Measurements from ENCODE around the gene CCKAR.

Gene CCKAR

DNA sequence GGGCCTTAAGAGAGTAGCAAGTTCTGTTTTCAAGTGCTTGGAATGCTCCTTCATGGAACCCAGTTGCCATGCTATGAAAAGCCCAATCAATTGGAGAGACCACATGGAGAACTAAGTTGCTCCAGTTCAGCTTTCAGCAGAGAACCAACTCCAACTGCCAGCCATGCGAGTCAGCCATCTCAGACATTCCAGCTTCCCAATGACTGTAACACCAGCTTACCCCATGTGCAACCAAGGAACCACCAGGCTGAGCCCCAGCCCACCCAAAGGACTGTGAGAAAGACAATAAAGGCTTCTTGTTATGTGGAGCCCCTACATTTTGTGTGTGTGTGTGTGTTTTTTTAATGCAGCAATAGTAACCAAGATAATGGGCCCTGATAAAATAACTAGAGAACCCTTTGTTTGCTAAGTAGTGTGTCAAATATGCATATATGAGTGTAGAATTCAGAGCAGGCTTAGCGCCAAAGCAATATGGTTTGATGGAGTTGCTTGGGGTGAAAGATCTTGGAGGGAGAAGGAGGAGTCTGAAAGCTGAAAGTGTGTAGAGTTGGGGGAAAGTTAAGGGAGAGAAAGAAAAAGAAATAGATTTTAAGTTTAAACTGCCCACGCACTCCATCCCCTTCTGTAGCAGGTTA, 35.0 kb upstream of the CCKAR start:
- TF ChIP-seq, protein P1, sequence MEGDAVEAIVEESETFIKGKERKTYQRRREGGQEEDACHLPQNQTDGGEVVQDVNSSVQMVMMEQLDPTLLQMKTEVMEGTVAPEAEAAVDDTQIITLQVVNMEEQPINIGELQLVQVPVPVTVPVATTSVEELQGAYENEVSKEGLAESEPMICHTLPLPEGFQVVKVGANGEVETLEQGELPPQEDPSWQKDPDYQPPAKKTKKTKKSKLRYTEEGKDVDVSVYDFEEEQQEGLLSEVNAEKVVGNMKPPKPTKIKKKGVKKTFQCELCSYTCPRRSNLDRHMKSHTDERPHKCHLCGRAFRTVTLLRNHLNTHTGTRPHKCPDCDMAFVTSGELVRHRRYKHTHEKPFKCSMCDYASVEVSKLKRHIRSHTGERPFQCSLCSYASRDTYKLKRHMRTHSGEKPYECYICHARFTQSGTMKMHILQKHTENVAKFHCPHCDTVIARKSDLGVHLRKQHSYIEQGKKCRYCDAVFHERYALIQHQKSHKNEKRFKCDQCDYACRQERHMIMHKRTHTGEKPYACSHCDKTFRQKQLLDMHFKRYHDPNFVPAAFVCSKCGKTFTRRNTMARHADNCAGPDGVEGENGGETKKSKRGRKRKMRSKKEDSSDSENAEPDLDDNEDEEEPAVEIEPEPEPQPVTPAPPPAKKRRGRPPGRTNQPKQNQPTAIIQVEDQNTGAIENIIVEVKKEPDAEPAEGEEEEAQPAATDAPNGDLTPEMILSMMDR (IDR thresholded peaks at IDR 0.05; ENCODE audit: control extremely low read depth, extremely low read depth, low read depth, missing control alignments) = no peak
- CTCF ChIA-PET = no interaction called here
- POLR2A ChIA-PET = no interaction called here
- no peak for DNase-seq (ENCODE audit: extremely low spot score)

DNA sequence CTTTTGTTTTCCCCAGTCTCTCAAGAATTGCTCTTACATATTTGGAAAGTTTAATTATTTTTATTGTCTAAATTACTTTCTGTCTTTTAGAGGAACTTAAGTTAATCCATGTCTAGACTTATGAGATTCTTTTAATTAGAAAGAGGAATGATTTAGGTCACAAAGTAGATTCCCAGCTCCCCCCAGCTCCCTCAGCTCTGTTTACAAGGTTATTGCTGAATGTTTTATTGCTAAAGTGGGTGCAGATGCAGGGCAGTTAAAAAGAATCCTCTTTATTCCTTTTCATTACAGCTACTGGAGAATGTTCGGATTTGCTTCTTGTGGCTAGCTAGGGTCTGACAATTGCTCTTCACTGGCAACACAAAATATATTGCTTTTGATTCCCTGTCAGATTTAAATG, 33.7 kb upstream of the CCKAR start:
- TF ChIP-seq, protein P1 (IDR thresholded peaks at IDR 0.05; ENCODE audit: control extremely low read depth, extremely low read depth, low read depth, missing control alignments) = no peak
- ChIA-PET POLR2A (no interaction called here), CTCF (interaction anchor here (1.0 to 1.4 kb wide), 5 partner anchors 10 to 19 kb away, joined by 3 to 4 read pairs (median 3); no protein-coding TSS in a partner anchor)
- DNase-seq (ENCODE audit: extremely low spot score) = no peak

DNA sequence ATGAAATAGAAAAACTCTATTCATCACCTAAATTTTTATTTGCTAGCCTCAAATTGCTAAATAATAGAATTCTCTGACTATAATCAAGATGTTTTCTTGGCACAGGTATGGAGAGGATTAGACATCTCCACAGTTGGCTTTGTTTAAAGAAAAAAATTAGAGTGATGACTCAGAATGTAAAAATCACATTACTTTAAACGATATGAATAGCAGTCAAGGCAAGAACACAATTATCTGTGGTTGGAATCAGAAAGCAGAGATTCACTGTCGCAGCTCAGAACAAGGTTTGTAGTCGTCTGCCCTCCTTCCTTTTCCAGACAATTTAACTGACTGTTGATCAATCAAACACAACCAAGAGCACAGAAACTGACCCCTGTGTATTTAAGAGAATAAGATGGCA, 32.2 kb upstream of the CCKAR start:
- ChIA-PET CTCF (interaction anchor here (1.3 kb wide), 1 partner anchor 64 kb away, joined by 3 read pairs; no protein-coding TSS in a partner anchor), POLR2A (no interaction called here)
- TF ChIP-seq, protein P1 (IDR thresholded peaks at IDR 0.05; ENCODE audit: control extremely low read depth, extremely low read depth, low read depth, missing control alignments) = no peak
- no peak for DNase-seq (ENCODE audit: extremely low spot score)

DNA sequence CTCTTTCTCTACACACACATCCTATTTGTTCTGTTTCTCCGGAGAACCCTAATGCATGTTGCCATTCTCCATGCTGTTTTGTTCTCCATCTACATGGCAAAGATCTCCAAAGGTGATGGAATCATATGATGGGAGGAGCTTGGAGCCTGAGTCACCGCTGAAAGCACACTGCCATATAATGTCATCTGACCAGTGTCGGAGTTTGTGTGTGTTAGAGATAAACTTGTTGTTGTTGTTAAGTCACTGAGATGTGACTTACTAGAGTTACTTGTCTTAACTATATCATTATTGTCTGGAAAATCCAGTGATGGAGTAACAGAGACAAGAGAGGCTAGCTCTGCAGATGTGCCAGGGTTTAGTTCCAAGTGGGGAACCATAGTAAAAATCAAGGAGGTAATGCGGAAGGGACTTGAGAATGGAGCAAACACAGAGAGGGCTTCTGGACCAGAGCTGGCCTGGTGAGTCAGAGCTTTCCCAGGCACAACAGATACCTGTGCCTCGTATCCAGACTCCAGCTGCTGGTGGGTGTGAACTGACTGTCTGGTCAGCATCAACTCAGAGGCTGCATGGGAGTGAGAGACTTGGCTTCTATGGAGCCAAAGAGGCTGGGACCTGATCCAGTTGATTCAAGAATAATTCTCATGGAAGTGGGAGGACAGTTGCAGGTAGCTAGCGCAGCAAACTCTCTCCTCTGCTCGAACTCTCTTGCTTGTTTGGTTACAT, 30.6 kb upstream of the CCKAR start:
- CTCF ChIA-PET = interaction anchor here (1.1 kb wide), 1 partner anchor 17 kb away, joined by 4 read pairs; no protein-coding TSS in a partner anchor
- DNase-seq (ENCODE audit: extremely low spot score) = no peak
- POLR2A ChIA-PET = no interaction called here
- TF ChIP-seq, protein P1 (IDR thresholded peaks at IDR 0.05; ENCODE audit: control extremely low read depth, extremely low read depth, low read depth, missing control alignments) = no peak

DNA sequence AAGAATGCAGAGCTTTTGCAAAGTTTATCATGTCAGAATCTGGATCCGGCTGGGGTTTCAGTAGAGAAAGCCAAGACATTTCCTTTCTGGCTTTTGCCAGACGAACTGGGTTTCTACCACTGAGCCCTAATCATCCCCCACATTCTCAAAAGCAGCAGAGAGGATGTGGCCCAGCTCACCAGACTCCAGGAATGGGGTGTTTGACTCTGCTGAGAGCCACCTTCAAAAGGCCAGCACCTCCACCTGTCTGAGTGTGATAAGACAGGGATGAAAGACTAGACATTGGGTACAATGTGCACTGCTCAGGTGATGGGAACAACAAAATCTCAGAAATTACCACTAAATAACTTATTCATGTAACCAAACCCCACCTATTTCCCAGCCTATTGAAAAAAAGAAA, 25.7 kb upstream of the CCKAR start:
- CTCF ChIA-PET = interaction anchor here (1.5 kb wide), 1 partner anchor 163 kb away, joined by 3 read pairs; no protein-coding TSS in a partner anchor
- TF ChIP-seq, protein P1 (IDR thresholded peaks at IDR 0.05; ENCODE audit: control extremely low read depth, extremely low read depth, low read depth, missing control alignments) = no peak
- POLR2A ChIA-PET = no interaction called here
- DNase-seq (ENCODE audit: extremely low spot score) = no peak

DNA sequence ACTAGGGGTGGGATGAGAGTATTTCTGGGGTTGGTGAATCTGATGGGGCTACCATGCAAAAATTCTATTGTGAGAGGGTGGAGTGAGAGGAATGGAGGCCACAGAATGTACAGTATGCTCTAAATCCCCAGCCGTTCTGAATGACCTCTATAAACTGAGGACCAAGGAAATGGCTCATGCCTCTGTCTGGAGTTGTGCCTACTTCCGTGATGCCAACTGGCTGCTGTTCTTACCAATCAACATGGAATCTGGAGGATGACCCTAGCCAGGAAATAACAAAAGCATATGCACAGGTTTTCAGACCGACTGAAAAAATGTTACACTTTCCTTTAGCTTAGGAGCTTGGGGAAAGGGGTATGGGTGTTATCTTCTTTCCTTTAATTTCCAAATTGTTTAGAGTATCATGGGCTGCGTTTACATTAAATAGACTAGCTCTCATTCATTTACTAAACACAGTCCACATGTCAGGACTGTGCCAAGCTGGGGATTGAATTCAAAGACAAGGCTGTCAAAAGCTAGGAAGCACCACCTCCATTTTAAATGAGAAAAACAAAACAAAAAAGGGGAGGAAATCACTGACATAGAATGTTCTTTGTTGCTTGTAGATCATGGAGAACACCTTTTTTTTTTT, 20.2 kb upstream of the CCKAR start:
- TF ChIP-seq, protein P1 (IDR thresholded peaks at IDR 0.05; ENCODE audit: control extremely low read depth, extremely low read depth, low read depth, missing control alignments) = no peak
- no peak for DNase-seq (ENCODE audit: extremely low spot score)
- ChIA-PET POLR2A (no interaction called here), CTCF (interaction anchor here (1.8 kb wide), 1 partner anchor 11 kb away, joined by 4 read pairs; no protein-coding TSS in a partner anchor)

All from GM10248 (cell line).